Mucosa of stomach (tissue), 1 donor: ENCODE data around the gene LRRC3.
"Not testable (repeated sequence)": the region's sequence is repeated elsewhere in the genome, so short reads cannot be mapped to it uniquely, and the experiment has no call there.

Experiments
- H3K27me3 ChIP-seq: one replicate; pipeline ENCODE4 v1.7.0; 2013; ENCODE audit warnings: mild to moderate bottlenecking, low read length; ENCODE audit not compliant: control insufficient read depth, insufficient read depth
- H3K36me3 ChIP-seq: one replicate; pipeline ENCODE4 v1.7.0; 2013; ENCODE audit warnings: low read length; ENCODE audit not compliant: control insufficient read depth, insufficient read depth
- H3K4me1 ChIP-seq: one replicate; pipeline ENCODE4 v1.7.0; 2013; ENCODE audit warnings: mild to moderate bottlenecking, low read length; ENCODE audit not compliant: control insufficient read depth, insufficient read depth
- H3K4me3 ChIP-seq: one replicate; pipeline ENCODE4 v1.7.0; 2013; ENCODE audit warnings: low read length
- H3K9ac ChIP-seq: one replicate; pipeline ENCODE4 v1.7.0; 2013; ENCODE audit warnings: mild to moderate bottlenecking, low read length, moderate library complexity
- H3K9me3 ChIP-seq: one replicate; pipeline ENCODE4 v1.7.0; 2013; ENCODE audit warnings: mild to moderate bottlenecking, low read length, moderate library complexity; ENCODE audit not compliant: control insufficient read depth
- donor health status: Pancreatic carcinoma.

The LRRC3 gene

GRCh38 chr21:44466996-44467858 is 11.9 kb downstream of the LRRC3 start:
- Histone ChIP-seq H3K27me3 (no peaks in the 10 kb centered on the region), H3K4me3 (no peak overlapping the region), H3K4me1 (no peaks in the 10 kb centered on the region), H3K36me3 (no peaks in the 10 kb centered on the region), H3K9me3 (no peaks in the 10 kb centered on the region), H3K9ac (no peak overlapping the region)

- Histone ChIP-seq H3K36me3 (no peaks in the 10 kb centered on the region), H3K27me3 (no peaks in the 10 kb centered on the region), H3K4me1 (no peaks in the 10 kb centered on the region), H3K9me3 (no peaks in the 10 kb centered on the region), H3K4me3 (no peak overlapping the region), H3K9ac (no peak overlapping the region)
Measured at GRCh38 chr21:44467859-44468195, 12.5 kb downstream of the LRRC3 start.

GRCh38 chr21:44471341-44471740 is 16.0 kb downstream of the LRRC3 start:
- no peak overlapping the region for H3K9ac ChIP-seq
- no peaks in the 10 kb centered on the region for H3K36me3 ChIP-seq
- H3K4me3 ChIP-seq, result no peak overlapping the region
- no peaks in the 10 kb centered on the region for H3K9me3 ChIP-seq
- H3K4me1 ChIP-seq, result no peaks in the 10 kb centered on the region
- no peaks in the 10 kb centered on the region for H3K27me3 ChIP-seq

- H3K9ac ChIP-seq, result no peak overlapping the region
- H3K4me1 ChIP-seq, result no peaks in the 10 kb centered on the region
- no peak overlapping the region for H3K4me3 ChIP-seq
- H3K36me3 ChIP-seq, result no peaks in the 10 kb centered on the region
- H3K27me3 ChIP-seq, result no peaks in the 10 kb centered on the region
- H3K9me3 ChIP-seq, result no peaks in the 10 kb centered on the region
Measured at GRCh38 chr21:44471996-44472395, 16.7 kb downstream of the LRRC3 start.

- no peaks in the 10 kb centered on the region for H3K4me1 ChIP-seq
- no peak overlapping the region for H3K4me3 ChIP-seq
- no peaks in the 10 kb centered on the region for H3K27me3 ChIP-seq
- no peaks in the 10 kb centered on the region for H3K36me3 ChIP-seq
- no peak overlapping the region for H3K9ac ChIP-seq
- H3K9me3 ChIP-seq, result no peaks in the 10 kb centered on the region
Measured at GRCh38 chr21:44473915-44474555, 18.7 kb downstream of the LRRC3 start.

- Histone ChIP-seq H3K4me3 (no peak overlapping the region), H3K36me3 (no peaks in the 10 kb centered on the region), H3K9ac (no peak overlapping the region), H3K27me3 (no peaks in the 10 kb centered on the region), H3K4me1 (no peaks in the 10 kb centered on the region), H3K9me3 (no peaks in the 10 kb centered on the region)
Measured at GRCh38 chr21:44475266-44475845, 20.0 kb downstream of the LRRC3 start.

GRCh38 chr21:44477131-44477530 is 21.8 kb downstream of the LRRC3 start:
- no peaks in the 10 kb centered on the region for H3K27me3 ChIP-seq
- H3K9ac ChIP-seq, result no peak overlapping the region
- H3K36me3 ChIP-seq, result no peaks in the 10 kb centered on the region

GRCh38 chr21:44477712-44478111 is 22.4 kb downstream of the LRRC3 start:
- Histone ChIP-seq H3K36me3 (no peaks in the 10 kb centered on the region), H3K4me1 (peaks cover 8% of the 10 kb centered on the region), H3K27me3 (no peaks in the 10 kb centered on the region), H3K4me3 (no peak overlapping the region), H3K9me3 (no peaks in the 10 kb centered on the region), H3K9ac (no peak overlapping the region)

More at GRCh38 chr21:44477131-44477530, 21.8 kb downstream of the LRRC3 start:
- H3K9me3 ChIP-seq, result no peaks in the 10 kb centered on the region
- peaks cover 3% of the 10 kb centered on the region for H3K4me1 ChIP-seq
- no peak overlapping the region for H3K4me3 ChIP-seq

GRCh38 chr21:44478124-44478800 is 23.0 kb downstream of the LRRC3 start:
- no peaks in the 10 kb centered on the region for H3K9me3 ChIP-seq
- no peaks in the 10 kb centered on the region for H3K27me3 ChIP-seq
- H3K9ac ChIP-seq, result no peak overlapping the region

GRCh38 chr21:44478801-44479167 is 23.5 kb downstream of the LRRC3 start:
- H3K27me3 ChIP-seq, result no peaks in the 10 kb centered on the region
- no peaks in the 10 kb centered on the region for H3K36me3 ChIP-seq
- H3K9me3 ChIP-seq, result no peaks in the 10 kb centered on the region
- H3K9ac ChIP-seq, result no peak overlapping the region
- peaks cover 15% of the 10 kb centered on the region for H3K4me1 ChIP-seq
- H3K4me3 ChIP-seq, result no peak overlapping the region

More at GRCh38 chr21:44478124-44478800, 23.0 kb downstream of the LRRC3 start:
- Histone ChIP-seq H3K4me1 (peaks cover 14% of the 10 kb centered on the region), H3K36me3 (no peaks in the 10 kb centered on the region), H3K4me3 (no peak overlapping the region)

- H3K9ac ChIP-seq, H3K36me3 ChIP-seq, H3K9me3 ChIP-seq, H3K27me3 ChIP-seq, H3K4me3 ChIP-seq: not testable (repeated sequence)
- H3K4me1 ChIP-seq, result peaks cover 15% of the 10 kb centered on the region
Measured at GRCh38 chr21:44479556-44480199, 24.4 kb downstream of the LRRC3 start.
